Prostate gland (tissue), 2 donors: ENCODE data around the gene NTN1.

ENCODE experiments used
- CTCF ChIP-seq, 4 experiments: fragments of 200-600 bp in 2 of 4; fragments of 450-650 bp in 2 of 4; sonication (generic) in 2 of 4; IDR thresholded peaks; 1 replicate in 3 of 4; 2 replicates in 1 of 4; pipeline ENCODE4 v1.5.1; 2016 to 2019; ENCODE audit warnings: antibody characterized with exemption in 4 of 4, mild to moderate bottlenecking in 2 of 4, moderate library complexity in 2 of 4
- POLR2A ChIP-seq: fragments of 450-650 bp; IDR thresholded peaks from one replicate; pipeline ENCODE4 v1.6.1; 2016; ENCODE audit warnings: antibody characterized with exemption, mild to moderate bottlenecking

- TF ChIP-seq CTCF (IDR thresholded peaks at IDR 0.05) (no peak), POLR2A (no peak)
These were observed 211.4 kb downstream of the NTN1 start for GRCh38 chr17:9232591-9233270.
